Epithelial cell of proximal tubule (primary cell): ENCODE measurements around the gene MARK4. TPM values are rescaled to one million over a fixed set of nuclear protein-coding genes. Genes with fewer than 3 reads are reported as not detected.

Experiments used
- DNase-seq: peaks from one replicate; pipeline ENCODE4 v3.0.0-alpha.2; 2011; ENCODE audit warnings: low read depth
- H3K4me3 ChIP-seq: 2 replicates; pipeline ENCODE4 v1.5.1; 2011; ENCODE audit warnings: low read depth, mild to moderate bottlenecking, low read length
- CTCF ChIP-seq: conservative IDR thresholded peaks from 2 replicates; pipeline ENCODE4 v1.5.1; 2012; ENCODE audit warnings: low read depth, mild to moderate bottlenecking, low read length
- total RNA-seq: library from RNA; depleted of rRNA; stranded (reverse); fragments of >200 nt; gene quantifications from 2 replicates; pipeline ENCODE4 v1.2.3, GENCODE V29; 2015

Gene MARK4
- total RNA-seq, 1 donor from 2014 or later = 12.6 TPM

DNA sequence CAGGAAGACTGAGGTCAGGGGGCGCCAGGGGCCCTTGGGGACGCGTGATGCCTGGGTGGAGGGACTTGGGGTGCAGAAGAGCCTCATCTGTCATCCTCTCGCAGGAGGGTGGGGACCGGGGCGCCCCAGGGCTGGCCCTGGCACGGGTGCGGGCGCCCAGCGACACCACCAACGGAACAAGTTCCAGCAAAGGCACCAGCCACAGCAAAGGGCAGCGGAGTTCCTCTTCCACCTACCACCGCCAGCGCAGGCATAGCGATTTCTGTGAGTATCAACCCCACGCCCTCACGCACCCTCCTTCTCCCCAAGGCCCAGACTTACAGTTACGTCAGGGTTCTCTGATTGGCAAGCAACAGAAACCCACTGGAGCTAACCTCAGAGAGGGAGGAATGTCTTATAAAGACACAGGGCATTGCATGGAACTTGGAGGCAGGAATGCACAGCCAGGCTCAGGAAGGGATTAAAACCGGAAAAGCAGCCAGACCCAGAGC is 29.4 kb downstream of the MARK4 start:
- no peak for TF ChIP-seq CTCF
- no peak for DNase-seq
- H3K4me3 ChIP-seq = no peak overlapping the region

- H3K4me3 ChIP-seq = no peak overlapping the region
- TF ChIP-seq CTCF = no peak
- no peak for DNase-seq
Measured at GRCh38 chr19:45283443-45284033, 32.5 kb downstream of the MARK4 start.

GRCh38 chr19:45290381-45290931 is 39.4 kb downstream of the MARK4 start:
- H3K4me3 ChIP-seq = no peak overlapping the region
- no peak for TF ChIP-seq CTCF
- no peak for DNase-seq

- DNase-seq = no peak
- TF ChIP-seq CTCF = no peak
- no peak overlapping the region for H3K4me3 ChIP-seq
Measured at GRCh38 chr19:45291834-45292233, 40.8 kb downstream of the MARK4 start.

GRCh38 chr19:45293682-45294081 is 42.6 kb downstream of the MARK4 start:
- no peak for TF ChIP-seq CTCF
- DNase-seq = no peak
- H3K4me3 ChIP-seq = no peak overlapping the region

DNA sequence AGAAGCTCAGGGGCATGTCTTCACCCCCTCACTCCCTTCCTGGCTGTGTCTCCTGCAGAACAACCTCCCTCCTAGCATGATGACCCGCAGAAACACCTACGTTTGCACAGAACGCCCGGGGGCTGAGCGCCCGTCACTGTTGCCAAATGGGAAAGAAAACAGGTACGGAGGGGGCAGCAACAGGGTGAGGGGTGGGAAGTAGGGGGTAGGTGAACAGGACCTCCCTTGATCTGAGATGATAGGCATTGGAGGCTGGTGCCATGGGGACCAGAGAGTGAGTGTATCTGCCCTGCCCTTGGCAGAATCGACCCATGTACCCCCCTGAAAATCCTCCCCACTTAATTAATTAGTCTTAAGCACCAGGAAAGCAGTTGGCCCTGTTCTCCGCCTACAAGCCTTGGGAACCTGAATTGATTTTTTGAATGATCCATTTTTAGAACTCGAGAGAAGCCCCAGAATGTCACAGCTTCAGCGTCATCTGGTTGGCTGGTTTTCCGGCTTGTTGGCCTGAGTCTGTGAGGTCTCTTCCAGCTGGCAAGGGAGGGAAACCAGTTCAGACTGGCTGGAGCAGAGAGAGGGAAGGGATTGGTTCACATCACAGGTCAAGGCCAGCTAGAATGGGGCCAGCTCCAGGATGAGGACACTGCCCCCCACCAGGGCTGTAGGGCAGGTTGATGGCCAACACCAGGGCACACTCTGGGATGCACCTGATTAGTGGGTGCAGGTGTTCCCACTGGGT is 43.4 kb downstream of the MARK4 start:
- no peak for DNase-seq
- TF ChIP-seq CTCF = no peak
- H3K4me3 ChIP-seq = no peak overlapping the region

- TF ChIP-seq CTCF = no peak
- H3K4me3 ChIP-seq = no peak overlapping the region
- no peak for DNase-seq
Measured at GRCh38 chr19:45295873-45296272, 44.8 kb downstream of the MARK4 start.
